SIG-M5 (cell line): ENCODE results near the gene MSI2.

Experiments used
- DNase-seq: peaks from one replicate; lab custom pipeline; 2025; lab: John Stamatoyannopoulos, UW

The MSI2 gene

DNA sequence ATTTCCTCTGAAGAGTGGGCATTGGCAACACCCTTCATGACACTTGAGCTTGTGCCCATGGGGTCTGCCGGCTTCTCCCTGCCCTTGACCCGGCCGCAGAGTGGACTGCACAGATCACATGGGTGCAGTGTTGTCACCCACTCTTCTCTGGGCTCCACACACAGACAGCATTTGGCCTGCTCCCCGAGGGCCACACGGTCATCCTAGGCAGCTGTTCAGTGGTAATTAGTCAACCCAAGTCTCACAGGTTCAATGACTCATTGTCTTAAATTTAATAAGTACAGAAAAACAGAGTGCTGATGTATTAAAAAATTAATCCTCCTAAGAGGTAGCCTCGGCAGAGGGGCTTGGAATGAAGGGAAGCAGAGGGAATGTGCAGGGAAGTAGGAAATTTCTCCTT is 204.8 kb downstream of the MSI2 start:
- no peak for DNase-seq

DNA sequence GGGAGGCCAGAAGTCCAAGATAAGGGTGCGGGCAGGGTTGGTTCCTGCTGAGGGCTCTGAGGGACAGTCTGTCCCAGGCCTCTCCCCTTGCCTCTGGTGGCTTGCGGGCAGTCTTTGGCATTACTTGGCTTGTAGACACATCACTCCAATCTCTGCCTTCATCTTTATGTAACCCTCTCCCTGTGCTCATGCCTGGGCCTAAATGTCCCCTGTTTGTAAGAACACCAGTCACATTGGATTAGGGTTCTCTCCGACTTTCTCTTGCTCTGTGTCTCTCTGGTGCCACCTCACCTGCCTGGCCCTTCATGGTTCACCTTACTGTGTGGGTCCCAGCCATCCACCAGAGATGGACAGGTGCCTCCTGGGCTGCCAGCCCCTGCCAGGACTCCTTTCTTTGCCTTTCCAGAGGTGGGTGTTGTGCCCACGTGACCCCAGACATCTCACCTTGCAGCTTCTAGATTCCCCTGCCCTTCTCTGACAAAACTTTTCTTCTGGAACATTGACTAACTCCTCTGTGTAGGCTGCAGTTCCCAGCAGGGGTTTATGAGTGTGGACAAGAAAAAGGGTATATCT is 205.8 kb downstream of the MSI2 start:
- DNase-seq = no peak

DNA sequence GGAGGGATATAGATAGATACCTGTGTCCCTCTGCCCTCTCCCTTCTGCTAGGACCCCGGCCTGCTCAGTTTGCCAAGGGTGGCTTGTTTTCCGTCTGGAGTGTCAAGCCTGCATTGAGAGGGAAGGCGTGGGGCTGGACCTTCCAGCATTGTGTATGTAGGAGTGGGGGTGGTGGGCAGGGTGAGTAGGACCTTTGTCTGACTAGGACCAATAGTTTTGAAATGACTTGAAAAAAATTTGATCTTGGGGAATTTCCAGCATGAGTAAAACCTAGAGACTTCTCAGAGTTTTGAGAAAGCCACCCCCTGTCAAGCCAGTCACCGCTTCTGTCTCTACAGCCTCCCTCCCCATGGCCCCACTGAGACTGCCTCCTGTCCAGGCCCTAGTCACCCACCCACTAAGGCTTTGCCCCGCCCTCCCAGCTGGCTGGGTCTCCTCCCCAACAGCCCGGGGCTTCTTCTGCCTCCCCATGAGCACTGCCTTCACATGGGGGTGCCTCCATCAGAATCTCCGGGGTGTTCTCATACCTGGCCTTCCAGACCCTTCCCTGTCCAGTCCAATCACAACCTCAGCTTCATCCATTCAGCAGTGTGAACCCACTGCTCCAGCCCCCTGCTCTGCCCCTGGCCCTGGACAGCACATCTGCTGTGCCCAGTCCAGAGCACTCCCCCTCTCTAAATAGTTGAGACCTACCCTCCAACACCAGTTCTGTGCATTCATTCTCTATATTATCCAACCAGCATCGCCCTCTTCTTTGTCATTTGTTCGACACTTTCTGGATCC is 207.0 kb downstream of the MSI2 start:
- DNase-seq = no peak

DNA sequence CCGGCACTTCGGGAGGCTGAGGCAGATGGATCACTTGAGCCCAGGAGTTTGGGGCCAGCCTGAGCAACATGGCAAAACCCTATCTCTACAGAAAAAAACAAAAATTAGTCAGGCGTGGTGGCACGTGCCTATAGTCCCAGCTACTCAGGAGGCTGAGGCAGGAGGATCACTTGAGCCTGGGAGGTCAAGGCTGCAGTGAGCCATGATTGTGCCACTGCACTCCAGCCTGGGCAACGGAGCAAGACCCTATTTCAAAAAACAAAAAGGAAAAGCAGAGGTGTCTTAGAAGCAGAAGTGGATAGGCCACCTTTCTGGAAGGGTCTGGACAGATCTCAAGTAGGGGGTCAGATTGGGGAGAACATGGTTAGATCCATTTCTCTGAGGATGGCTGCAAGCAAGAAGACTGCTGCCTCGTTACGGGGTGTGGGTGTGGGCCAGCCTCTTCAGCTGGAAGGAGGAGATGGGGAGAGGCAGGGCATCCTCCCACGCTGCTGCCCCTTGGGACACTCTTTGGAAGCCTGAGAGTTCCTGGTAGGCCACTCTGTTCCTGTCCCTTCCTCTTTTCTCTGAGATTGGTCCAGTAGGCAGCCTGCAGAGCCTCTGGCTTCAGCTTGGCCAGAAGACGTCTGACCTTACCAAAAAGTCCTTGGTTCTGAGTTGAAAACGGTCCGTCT is 208.0 kb downstream of the MSI2 start:
- DNase-seq = no peak

DNA sequence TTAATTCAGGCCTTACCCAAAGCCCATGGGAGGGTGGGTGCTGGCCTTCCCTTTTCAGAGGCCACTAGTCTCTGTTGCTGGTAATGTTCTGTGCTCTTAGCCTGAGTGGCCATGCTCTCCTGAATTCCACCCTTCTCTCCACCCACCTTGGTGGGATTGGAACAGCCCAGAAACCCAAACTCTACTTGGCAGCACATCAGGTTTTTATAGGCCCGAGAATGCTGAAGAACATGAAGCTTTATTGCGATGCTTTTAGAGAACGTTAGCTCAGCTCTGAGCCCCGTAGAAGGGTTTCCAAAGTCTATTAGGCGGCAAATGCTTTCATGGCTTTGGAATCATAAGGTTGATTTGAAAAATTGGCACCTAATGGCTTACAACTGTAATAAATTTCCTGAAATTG is 209.3 kb downstream of the MSI2 start:
- DNase-seq = no peak

DNA sequence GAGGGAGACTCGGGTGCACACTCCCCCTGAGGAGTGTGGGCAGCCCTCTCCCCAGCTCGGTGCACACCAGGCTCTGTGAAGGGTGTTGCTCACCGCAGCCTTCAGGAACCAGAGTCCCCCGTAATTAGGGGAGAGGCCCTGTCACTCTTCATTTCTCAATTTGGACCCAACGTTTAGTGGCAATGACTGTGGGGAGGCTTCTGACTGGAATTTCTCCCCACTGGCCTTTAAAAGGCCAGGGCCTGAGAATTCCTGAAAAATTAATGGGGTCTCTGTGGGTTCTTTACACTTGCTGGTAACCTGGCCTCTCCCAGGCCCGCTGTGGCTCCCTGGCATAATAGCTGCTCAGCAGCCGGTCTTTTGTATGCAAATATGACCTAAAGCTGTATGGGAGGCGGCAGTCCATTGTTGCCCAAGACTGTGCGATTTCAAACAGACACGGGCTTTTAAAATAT is 209.7 kb downstream of the MSI2 start:
- no peak for DNase-seq

DNA sequence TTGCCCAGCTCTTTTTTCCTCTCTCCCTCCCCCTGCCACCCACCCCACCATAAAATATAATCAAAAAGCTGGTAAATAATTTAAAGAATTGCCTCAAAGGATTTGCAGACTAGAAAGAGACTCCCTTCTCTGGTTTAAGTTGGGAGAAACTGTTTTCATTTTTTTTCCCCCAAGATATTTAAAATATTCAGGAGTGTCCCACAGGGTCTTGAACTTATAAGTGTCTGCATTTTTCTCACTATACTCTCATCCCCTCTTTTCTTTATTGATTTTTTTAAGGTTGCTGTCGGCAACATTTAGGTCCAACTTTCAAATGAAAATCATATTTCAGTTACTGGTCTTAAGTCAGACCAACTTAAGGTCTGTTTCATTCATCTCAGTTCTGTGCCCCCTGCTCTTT is 210.2 kb downstream of the MSI2 start:
- DNase-seq = no peak

DNA sequence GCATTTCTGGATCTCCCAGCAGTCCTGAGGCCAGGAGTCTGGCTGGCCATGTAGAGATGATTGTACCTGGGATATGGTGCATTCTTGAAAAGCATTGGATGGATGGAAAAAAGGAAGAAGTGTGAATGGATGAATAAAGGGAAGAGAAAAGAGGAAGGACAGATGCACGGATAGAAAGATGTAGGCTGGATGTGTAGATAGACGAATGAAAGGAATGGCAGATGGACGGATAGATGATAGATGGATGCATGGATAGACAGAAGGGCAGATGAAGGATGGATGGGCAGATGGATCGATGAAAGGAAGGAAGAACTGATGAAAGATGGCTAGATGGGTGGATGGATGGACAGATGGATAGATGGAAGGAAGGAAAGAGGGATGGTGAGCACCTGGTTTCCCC is 210.9 kb downstream of the MSI2 start:
- DNase-seq = no peak

DNA sequence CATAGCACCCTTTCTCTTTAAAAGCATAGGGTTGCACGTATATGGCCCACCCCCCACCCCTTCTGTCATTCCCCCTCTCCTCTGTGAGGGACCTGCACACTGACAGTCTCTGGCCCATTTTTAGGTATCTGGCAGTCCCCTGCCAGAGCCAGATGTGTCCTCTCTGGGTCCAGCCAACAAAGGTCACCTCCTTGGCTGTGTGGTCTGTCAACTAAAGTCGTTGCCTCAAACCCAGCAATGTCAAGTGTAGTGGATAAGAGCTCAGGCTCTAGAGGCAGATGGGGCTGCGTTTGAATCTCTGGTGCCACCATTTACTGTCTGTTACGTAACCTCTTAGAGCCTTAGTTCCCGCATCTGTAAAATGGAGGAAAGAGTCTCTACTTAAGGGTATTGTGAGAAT is 211.5 kb downstream of the MSI2 start:
- no peak for DNase-seq

DNA sequence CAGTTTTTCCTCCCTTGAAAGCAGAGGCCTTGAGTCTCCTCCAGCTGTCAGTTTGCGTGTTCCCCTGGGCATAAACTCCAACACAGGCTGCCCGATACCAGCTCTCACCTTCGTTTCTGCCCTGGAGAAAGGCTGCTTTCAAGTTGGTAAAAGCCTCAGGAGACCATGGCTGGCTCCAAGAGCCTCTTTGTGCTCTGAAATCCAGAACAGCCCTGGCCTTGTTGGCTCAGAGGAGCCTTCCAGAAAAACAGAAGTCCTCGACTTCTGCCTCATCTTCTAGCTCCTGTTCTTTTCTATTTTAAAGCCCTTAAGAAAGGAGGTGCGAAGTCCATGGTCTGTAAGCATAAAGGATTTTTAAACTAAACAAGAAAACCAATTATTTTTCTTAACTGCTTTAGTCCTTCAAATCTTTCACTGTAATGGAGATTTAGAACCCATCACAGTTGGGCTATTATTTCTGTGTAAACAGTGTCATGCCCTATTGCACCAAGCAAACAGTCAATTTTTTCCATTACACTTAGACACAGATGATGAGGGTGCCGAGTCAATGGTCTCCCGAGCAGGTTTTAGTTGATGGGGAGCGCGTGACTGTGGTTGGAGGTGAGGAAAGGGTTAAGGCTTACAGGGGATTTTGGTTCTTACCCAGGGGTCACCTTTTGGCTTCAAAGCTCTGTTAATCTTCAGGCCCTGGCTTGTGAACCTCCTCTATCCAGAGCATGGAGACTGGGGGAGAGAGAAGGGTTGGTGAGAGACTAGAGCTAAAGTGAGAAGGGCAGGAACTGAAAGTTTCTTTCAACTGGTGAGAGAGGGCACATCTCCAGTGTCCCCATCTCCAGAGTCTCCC is 212.8 kb downstream of the MSI2 start:
- no peak for DNase-seq

DNA sequence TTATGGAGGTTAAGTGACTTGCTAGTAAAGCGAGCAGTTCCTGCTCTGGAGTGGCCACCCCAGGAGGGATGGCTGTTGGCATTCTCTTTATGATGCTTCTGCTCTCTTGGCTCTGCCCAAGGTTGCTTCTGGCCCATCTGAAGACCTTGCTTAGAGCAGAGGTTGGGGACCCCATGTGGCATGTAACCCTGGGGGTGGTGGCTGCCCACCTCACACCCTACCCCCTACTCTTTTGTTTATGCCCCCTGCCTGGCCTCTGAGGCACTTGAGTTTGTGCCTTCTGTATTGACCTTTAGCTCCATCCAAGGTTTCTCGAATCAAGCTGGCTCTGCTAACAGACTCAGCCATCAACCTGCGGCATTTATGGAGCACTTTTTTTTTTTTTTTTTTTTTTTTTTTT is 214.6 kb downstream of the MSI2 start:
- DNase-seq = no peak

DNA sequence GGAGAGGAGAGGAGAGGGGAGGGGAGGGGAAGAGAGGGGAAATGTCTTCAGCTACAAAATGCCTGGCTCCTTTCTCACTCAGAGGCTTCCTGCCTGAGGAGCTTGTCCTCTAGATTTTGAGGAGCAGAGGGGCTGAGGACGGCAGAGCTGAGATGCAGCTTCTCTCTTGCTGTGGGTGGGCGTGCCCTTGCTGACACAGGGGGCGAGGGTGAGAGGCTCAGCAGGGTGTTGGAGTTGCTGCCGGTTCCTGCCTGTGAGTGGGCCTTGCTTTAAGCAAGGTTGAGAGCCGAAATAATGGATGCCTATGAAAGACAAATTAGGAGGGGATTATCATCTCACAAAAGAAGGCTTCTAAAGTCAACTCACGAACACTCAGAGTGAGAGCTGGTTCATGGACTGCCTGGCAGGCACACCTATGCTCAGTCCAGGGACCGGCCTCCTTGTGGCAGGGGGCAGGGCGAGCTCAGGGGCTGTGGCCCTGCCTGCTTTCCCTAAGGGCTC is 215.6 kb downstream of the MSI2 start:
- DNase-seq = no peak

DNA sequence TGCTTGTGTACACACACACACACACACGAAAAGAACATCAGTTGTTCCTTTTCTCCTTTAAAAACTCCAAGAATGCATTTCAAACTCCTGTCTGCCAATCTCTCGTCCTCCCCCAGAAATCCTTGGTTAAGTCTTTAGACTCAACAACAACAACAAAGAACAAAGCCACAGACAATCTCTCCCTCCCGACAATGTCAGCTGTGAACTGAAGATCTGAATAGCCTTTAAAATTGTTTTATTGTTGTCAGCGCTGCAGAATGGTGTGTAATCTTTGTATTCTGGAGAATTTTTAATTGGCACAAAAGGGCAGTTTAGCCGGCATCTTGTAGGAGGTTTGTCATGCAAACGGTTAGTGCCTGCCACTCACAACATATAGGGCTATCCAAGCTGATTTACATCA is 219.5 kb downstream of the MSI2 start:
- DNase-seq = no peak

DNA sequence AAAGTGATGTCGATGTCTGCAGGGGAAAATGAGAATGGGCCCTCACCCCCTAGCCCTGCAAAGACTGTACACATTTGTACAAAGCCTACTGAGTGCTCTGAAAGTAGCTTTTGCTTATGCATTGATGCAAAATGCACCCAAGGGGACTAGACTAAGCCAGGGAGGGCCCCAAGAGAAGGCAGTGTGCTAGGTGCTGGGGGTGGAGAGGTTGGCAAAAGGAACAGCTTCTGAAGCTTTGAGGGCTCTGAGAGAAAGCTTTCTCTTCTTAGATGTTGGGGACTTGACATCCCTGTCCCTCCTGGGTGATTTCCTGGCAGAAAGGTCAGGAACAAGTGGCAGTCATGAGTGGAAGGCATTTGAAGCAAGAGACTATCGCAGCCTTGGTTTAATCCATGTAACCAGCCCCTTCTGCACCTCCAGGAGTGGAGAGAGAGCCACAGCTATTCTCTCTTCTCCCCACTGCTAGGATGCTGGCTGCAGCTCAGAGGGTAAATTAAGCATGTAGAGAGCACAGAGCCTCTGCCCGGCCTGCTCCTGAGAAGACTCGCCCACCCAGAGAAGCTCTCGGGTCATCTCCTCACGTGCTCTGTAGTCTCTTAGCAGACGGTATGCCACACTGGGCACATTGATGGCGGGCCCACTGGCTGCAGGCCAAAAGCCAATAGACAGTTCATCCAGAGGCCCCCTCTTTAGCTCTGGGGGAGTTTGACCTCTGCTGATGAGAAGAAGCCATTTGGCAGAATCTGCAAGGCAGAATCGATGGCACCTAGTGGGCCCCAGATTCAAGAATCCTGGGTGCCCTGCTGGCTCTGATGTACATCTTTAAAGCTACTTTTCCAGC is 221.4 kb downstream of the MSI2 start:
- no peak for DNase-seq

DNA sequence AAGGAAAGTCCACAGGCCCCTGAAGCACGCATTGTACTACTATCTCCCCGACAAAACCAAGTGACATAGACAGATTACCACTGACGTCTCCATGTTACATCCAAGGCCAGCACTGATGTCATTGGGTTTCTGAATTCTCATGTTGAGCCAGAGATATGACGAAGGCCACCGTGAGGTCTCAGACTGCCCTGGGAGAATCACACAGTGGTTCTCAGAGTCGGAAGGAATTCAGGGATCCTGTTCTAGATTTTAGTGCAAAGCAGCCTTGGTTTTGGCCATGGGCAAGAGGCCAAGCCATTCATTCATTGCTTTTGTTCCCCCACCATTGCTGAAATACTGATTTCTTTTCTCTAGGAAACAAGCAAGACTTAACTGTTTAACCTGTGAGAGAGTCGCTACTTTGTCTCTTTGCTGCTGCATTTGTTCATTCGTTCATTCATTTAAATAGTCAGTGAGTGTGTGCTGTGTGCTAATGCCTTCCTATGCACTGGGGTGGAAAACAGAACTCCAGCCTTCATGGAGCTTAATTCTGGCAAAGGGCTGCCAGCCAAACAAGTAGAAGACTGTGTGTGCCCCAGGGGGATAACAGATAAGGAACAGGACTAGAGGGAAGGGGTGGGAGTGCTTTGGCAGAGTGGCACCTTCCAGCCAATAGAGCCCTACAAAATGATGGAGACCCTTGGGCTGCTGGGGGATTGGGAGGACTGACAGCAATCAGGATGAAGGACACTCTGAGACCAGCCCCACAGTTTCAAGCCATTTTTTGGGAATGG is 222.3 kb downstream of the MSI2 start:
- no peak for DNase-seq

DNA sequence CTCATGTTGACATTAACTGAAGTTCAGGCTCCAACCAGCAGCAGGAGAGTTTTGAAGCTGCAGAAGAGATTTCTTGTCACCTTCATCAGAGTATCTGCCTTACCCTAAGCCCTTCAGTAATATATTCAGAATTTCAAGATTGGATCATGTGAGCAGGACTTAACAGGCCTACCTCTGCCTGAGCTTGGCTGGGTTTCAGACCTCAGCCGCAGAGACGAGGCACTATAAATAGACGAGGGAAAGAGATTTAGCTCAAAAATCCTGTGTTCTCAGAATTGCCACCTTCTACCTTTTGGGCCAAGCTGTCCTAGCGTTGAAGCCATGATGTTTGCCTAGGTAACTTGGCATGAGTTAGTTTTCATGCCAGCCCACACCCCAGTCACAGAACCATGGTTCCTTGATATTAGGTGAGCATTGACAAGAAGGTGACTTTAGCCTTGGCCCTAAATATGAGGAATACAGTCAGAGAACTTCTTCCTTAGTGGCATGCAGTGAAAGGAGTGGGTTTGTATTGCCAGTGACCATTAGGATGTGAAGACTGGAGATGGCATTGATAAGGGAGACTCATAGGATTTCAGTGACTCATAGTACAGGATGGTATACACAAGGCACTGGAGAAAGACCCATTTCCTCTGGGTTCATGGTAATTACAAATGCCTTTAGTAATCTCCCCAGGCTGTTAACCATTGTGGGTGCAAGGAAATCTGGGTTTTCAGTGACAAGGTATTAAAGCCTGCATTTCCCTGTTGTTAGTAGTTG is 224.3 kb downstream of the MSI2 start:
- DNase-seq = no peak

DNA sequence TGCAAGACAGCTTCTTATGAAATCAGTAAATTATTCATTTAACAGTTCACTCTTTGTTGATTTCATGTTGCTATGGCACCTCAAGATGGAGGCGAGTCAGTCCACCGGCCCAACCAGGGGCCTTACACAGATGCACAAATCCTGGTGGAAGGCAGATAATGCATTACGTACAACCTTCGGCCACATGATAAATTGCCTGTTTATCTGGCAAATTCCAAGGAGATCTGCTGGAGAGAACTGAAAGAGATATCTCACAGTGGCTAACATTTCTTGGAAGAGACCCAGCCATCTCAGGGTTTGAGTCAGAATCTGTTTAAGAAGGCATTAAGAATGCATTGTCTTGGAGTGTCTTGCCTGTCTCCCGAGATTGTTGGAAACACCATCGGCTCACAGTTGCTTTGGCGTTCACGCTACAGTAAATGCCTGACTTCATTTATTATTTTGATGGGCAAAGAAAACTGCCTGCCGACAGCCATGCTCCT is 225.6 kb downstream of the MSI2 start:
- DNase-seq = no peak

DNA sequence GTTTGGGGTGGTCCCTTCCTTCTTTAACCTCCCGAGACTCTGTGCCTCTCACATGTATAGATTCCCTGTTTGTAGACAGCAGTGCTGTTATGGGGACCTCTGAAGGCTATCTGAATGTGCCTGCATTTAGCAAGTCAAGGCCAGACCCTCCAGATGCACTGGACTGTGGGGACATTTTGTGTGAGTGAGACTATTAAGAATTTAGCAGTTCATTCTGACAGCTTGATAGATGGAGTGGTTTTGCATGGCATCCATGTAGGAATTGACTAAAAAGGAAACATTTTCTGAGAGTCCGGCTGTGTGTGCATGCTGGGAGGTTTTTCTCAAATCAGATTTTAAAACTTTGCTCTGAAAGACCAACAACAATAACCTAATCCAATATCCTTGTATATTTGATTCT is 226.3 kb downstream of the MSI2 start:
- DNase-seq = no peak

DNA sequence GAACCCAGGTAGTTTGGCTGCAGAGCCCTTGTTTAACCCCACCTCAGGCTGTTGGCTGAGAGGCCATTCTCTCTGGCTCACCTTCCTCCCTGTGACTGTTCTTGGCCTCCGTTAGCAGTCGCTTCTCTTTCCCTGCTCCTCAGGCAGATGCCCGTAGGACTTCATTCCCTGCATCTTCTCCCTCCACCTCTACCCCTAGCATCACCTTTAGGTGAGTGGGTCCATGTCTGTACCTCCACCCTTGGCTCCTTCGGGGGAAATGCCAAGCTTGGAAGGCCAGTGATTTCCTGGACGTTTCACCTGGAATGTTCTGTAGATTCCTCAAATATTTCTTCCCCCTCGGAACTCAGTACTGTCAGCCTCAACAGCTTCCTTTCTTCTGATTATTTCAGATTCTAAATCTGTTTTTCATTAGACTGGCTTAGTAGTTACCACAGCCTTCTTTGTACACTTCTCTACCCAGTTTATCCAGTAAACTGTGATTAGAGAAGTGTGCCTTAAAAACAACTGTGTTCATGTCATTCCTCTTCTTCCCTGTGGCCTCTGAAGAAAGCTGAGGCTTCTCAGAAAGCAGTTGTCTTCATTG is 227.9 kb downstream of the MSI2 start:
- DNase-seq = no peak
